Astrocyte (in vitro differentiated cells and primary cell): ENCODE data around the gene GLO1. TPM values are rescaled to one million over a fixed set of nuclear protein-coding genes. Genes with fewer than 3 reads are reported as not detected.

Experiments used
- DNase-seq: peaks from one replicate; pipeline ENCODE4 v3.0.0-alpha.2; 2010; ENCODE audit warnings: low read depth
- FAIRE-seq: peaks from 2 replicates; lab custom pipeline; 2011; peaks lifted over from hg19 to GRCh38; lab: Jason Lieb, UNC
- H2AFZ ChIP-seq: 2 replicates; pipeline ENCODE4 v1.6.0; 2012; ENCODE audit warnings: low read depth, low read length, inconsistent platforms
- H3K27ac ChIP-seq: 2 replicates; pipeline ENCODE4 v1.5.1; 2011; ENCODE audit warnings: low read depth, low read length, inconsistent platforms
- H3K27me3 ChIP-seq: 2 replicates; pipeline ENCODE4 v1.6.0; 2011; ENCODE audit warnings: low read length, inconsistent platforms; ENCODE audit not compliant: insufficient read depth
- H3K36me3 ChIP-seq: 2 replicates; pipeline ENCODE4 v1.5.1; 2011; ENCODE audit warnings: low read length, inconsistent platforms; ENCODE audit not compliant: insufficient read depth
- H3K4me1 ChIP-seq: 2 replicates; pipeline ENCODE4 v1.5.1; 2011; ENCODE audit warnings: low read length, inconsistent platforms; ENCODE audit not compliant: insufficient read depth
- H3K4me2 ChIP-seq: 2 replicates; pipeline ENCODE4 v1.6.0; 2012; ENCODE audit warnings: low read length, inconsistent platforms
- H3K4me3 ChIP-seq: 2 replicates; pipeline ENCODE4 v1.5.1; 2011; ENCODE audit warnings: low read depth, mild to moderate bottlenecking, low read length, inconsistent platforms; ENCODE audit not compliant: insufficient read depth
- H3K79me2 ChIP-seq: 2 replicates; pipeline ENCODE4 v1.6.0; 2012; ENCODE audit warnings: mild to moderate bottlenecking, low read length, inconsistent platforms; ENCODE audit not compliant: insufficient read depth
- H3K9ac ChIP-seq: 2 replicates; pipeline ENCODE4 v1.6.0; 2012; ENCODE audit warnings: mild to moderate bottlenecking, low read length, inconsistent platforms
- H3K9me3 ChIP-seq: 2 replicates; pipeline ENCODE4 v1.5.1; 2012; ENCODE audit warnings: low read depth, mild to moderate bottlenecking, low read length, inconsistent platforms; ENCODE audit not compliant: insufficient read depth
- H4K20me1 ChIP-seq: 2 replicates; pipeline ENCODE4 v1.6.0; 2012; ENCODE audit warnings: low read length, inconsistent platforms; ENCODE audit not compliant: insufficient read depth
- H3K27ac Mint-ChIP-seq: one replicate; pipeline ENCODE4 v1.8.0; 2021; ENCODE audit warnings: mild to moderate bottlenecking, mixed read lengths; ENCODE audit not compliant: unreplicated experiment
- H3K27me3 Mint-ChIP-seq: one replicate; pipeline ENCODE4 v1.8.0; 2021; ENCODE audit warnings: low read depth, mixed read lengths; ENCODE audit not compliant: unreplicated experiment
- H3K36me3 Mint-ChIP-seq: one replicate; pipeline ENCODE4 v1.8.0; 2021; ENCODE audit warnings: low read depth, mixed read lengths; ENCODE audit not compliant: unreplicated experiment
- H3K4me1 Mint-ChIP-seq: one replicate; pipeline ENCODE4 v1.8.0; 2021; ENCODE audit warnings: low read depth, mixed read lengths; ENCODE audit not compliant: unreplicated experiment
- H3K4me3 Mint-ChIP-seq: one replicate; pipeline ENCODE4 v1.8.0; 2021; ENCODE audit warnings: mild to moderate bottlenecking, moderate library complexity, mixed read lengths; ENCODE audit not compliant: unreplicated experiment
- H3K9me3 Mint-ChIP-seq: one replicate; pipeline ENCODE4 v1.8.0; 2021; ENCODE audit warnings: mild to moderate bottlenecking, mixed read lengths; ENCODE audit not compliant: unreplicated experiment
- EZH2 ChIP-seq: IDR thresholded peaks from 2 replicates; pipeline ENCODE4 v1.6.1; 2012; ENCODE audit warnings: mild to moderate bottlenecking, low read length, inconsistent platforms; ENCODE audit not compliant: insufficient read depth
- total RNA-seq: library from RNA; stranded (reverse); gene quantifications from 2 replicates; pipeline ENCODE4 v1.2.1, GENCODE V29; 2021
- TF ChIP-seq, protein P1 (sequence below): IDR thresholded peaks from 2 replicates; pipeline ENCODE4 v1.5.1; 2011; ENCODE audit warnings: low read depth, mild to moderate bottlenecking, inconsistent platforms, low read length, moderate library complexity; ENCODE audit not compliant: insufficient read depth

Gene GLO1
- total RNA-seq, 1 donor from 2014 or later, result 172 TPM

DNA sequence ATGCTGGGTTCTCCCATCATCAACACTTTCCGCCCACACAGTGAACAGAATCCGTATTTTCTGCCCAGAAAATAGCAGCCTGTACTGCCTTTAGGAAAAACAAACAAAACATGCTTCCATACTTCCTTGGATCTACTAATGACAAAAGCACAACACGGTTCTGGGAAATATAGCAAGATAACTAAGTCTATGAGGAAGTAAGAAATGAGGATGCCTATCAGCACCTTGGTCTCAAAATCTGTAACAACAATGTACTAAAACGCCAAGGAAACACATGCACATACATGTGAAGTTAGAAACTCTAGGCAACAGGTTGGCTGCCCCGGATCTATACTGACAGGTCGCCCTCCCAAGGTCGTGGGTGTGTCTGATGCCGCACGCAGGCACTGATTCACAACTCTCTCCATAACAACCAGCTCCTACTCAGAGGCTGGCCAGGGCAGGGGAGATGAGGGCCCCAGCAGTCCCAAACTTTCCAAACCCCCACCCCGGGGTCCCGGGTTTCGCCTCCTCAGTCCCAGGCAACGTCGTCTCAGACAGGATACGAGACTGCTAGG lies 63.9 kb downstream of the GLO1 start:
- Histone ChIP-seq H3K4me2 (peak overlapping the region; percentile 92), H3K27ac (peak overlapping the region; percentile 94), H4K20me1 (peaks cover 14% of the 10 kb centered on the region), H3K4me3 (peak overlapping the region; percentile 99), H3K36me3 (no peaks in the 10 kb centered on the region), H3K9me3 (no peaks in the 10 kb centered on the region), H3K9ac (peak overlapping the region; percentile 95), H3K4me1 (peaks cover 13% of the 10 kb centered on the region), H2AFZ (peak overlapping the region; percentile 100), H3K27me3 (no peaks in the 10 kb centered on the region), H3K79me2 (peaks cover 40% of the 10 kb centered on the region)
- H3K4me3 Mint-ChIP-seq, result peak overlapping the region; percentile 92
- no peaks in the 10 kb centered on the region for H3K36me3 Mint-ChIP-seq
- no peaks in the 10 kb centered on the region for H3K27me3 Mint-ChIP-seq
- TF ChIP-seq, protein P1, sequence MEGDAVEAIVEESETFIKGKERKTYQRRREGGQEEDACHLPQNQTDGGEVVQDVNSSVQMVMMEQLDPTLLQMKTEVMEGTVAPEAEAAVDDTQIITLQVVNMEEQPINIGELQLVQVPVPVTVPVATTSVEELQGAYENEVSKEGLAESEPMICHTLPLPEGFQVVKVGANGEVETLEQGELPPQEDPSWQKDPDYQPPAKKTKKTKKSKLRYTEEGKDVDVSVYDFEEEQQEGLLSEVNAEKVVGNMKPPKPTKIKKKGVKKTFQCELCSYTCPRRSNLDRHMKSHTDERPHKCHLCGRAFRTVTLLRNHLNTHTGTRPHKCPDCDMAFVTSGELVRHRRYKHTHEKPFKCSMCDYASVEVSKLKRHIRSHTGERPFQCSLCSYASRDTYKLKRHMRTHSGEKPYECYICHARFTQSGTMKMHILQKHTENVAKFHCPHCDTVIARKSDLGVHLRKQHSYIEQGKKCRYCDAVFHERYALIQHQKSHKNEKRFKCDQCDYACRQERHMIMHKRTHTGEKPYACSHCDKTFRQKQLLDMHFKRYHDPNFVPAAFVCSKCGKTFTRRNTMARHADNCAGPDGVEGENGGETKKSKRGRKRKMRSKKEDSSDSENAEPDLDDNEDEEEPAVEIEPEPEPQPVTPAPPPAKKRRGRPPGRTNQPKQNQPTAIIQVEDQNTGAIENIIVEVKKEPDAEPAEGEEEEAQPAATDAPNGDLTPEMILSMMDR, result no peak
- TF ChIP-seq EZH2, result no peak
- H3K9me3 Mint-ChIP-seq, result no peaks in the 10 kb centered on the region
- H3K4me1 Mint-ChIP-seq, result peaks cover 10% of the 10 kb centered on the region
- peak; percentile 45 for DNase-seq
- H3K27ac Mint-ChIP-seq, result peak overlapping the region; percentile 0
- FAIRE-seq, result no peak

DNA sequence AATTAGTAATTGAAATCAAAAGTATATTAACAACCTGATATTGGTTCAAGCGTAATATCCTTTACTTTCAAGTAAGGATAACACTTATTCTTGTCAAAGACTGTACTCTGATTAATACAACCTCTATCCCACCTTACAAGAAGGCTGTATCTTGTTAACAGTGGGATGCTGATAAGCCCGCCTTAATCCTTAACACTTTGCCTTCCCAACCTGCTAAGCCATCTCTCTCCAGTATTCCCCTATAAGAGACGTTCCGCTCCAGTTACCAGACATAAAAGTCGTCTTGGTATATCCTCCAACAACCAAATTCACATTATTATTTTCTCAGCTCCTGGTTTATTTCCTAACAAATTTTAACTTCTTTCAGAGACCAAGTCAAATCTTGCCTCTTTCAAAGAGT lies 65.2 kb downstream of the GLO1 start:
- TF ChIP-seq EZH2, result no peak
- TF ChIP-seq, protein P1, result no peak
- Histone ChIP-seq H3K27ac (no peak overlapping the region), H4K20me1 (peaks cover 24% of the 10 kb centered on the region), H3K27me3 (no peaks in the 10 kb centered on the region), H3K4me2 (no peak overlapping the region), H2AFZ (no peak overlapping the region), H3K4me1 (peaks cover 13% of the 10 kb centered on the region), H3K4me3 (no peak overlapping the region), H3K9me3 (no peaks in the 10 kb centered on the region), H3K36me3 (no peaks in the 10 kb centered on the region), H3K9ac (no peak overlapping the region), H3K79me2 (peaks cover 52% of the 10 kb centered on the region)
- DNase-seq, result no peak
- no peak for FAIRE-seq
- Mint-ChIP-seq H3K27me3 (no peaks in the 10 kb centered on the region), H3K4me3 (no peak overlapping the region), H3K9me3 (no peaks in the 10 kb centered on the region), H3K4me1 (peaks cover 10% of the 10 kb centered on the region), H3K27ac (no peak overlapping the region), H3K36me3 (no peaks in the 10 kb centered on the region)

DNA sequence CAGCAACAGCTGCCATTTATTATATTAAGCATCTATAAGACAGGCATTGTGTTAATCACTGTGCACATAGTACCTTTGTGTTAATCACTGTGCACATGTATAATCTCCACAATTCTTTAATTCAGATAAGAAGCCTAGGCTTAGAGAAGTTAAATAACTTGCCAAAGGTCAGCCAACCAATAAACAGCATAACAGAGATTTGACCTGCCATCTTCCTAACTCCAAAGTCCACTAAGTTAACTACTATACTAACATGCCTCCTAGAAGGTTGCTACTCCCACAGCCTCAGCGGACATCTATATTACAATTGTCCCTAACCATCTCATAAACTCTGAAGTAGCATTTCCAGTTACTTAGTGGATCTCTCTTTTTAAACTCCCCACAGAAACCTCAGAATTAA lies 66.9 kb downstream of the GLO1 start:
- Mint-ChIP-seq H3K27me3 (no peaks in the 10 kb centered on the region), H3K4me3 (no peak overlapping the region), H3K4me1 (peaks cover 9% of the 10 kb centered on the region), H3K27ac (no peak overlapping the region), H3K36me3 (peaks cover 2% of the 10 kb centered on the region), H3K9me3 (no peaks in the 10 kb centered on the region)
- Histone ChIP-seq H3K79me2 (peaks cover 59% of the 10 kb centered on the region), H3K27ac (no peak overlapping the region), H3K9me3 (no peaks in the 10 kb centered on the region), H3K4me3 (no peak overlapping the region), H3K9ac (no peak overlapping the region), H3K4me1 (peaks cover 13% of the 10 kb centered on the region), H2AFZ (no peak overlapping the region), H4K20me1 (peaks cover 30% of the 10 kb centered on the region), H3K36me3 (no peaks in the 10 kb centered on the region), H3K27me3 (no peaks in the 10 kb centered on the region), H3K4me2 (no peak overlapping the region)
- FAIRE-seq (no peak), DNase-seq (no peak)
- TF ChIP-seq, protein P1, result no peak
- no peak for TF ChIP-seq EZH2
